Measurements from ENCODE around the gene PNPLA3. TPM values are rescaled to one million over a fixed set of nuclear protein-coding genes. Genes with fewer than 3 reads are reported as not detected.

PNPLA3 gene
- total RNA-seq, 1 experiment from 2014 or later = 4.9 TPM

GRCh38 chr22:43928468-43928867 is 4.9 kb downstream of the PNPLA3 start:
- ChIA-PET CTCF (no interaction called here), POLR2A (no interaction called here)
- ATAC-seq = no peak
- no peak for TF ChIP-seq SIN3A (IDR thresholded peaks at IDR 0.05; ENCODE audit: borderline replicate concordance, insufficient read depth, low read depth, low read length)
- no TSS peak for BruUV-seq (replicated peaks)
- Histone ChIP-seq H3K9me3 (ENCODE audit: control insufficient read depth, insufficient read depth, low read depth, low read length) (no peaks in the 10 kb centered on the region), H3K36me3 (ENCODE audit: control insufficient read depth, insufficient read depth, low read length) (no peaks in the 10 kb centered on the region; the same call in 1 of the 2 replicates), H3K27me3 (ENCODE audit: control insufficient read depth, insufficient read depth, low read length) (no peaks in the 10 kb centered on the region), H3K27ac (ENCODE audit: low read length) (no peak overlapping the region), H3K4me1 (ENCODE audit: control insufficient read depth, insufficient read depth, low read length) (peaks cover 3% of the 10 kb centered on the region; the same call in 1 of the 2 replicates), H3K4me3 (ENCODE audit: low read depth in 2 of 2, low read length in 2 of 2) (no peak overlapping the region)
- no peak for DNase-seq (ENCODE audit: low read depth, low spot score)
- in situ Hi-C loops (cut with HindIII; ENCODE audit: low pct_unique_long_range_greater_than_20kb, low sequenced_read_pairs) = no loop called here
- intact Hi-C loops (cut with micrococcal nuclease; ENCODE audit: unreplicated experiment) = no loop called here

DNA sequence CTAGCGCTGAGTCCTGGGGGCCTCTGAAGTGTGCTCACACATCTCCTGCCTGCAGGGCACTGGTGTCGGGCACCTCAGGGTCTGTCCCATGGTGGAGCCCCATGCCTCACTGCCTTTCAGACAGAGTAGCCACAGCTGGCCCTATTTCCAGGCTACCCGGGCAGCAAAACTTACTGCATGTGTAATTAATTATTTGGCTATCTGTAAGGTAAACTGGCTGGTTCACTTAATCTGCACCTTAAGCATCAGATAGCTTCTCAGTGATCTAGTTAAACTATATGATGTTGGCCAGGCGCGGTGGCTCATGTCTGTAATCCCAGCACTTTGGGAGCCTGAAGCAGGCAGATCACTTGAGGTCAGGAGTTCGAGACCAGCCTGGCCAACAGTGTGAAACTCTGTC is 5.3 kb downstream of the PNPLA3 start:
- intact Hi-C loops (cut with micrococcal nuclease; ENCODE audit: unreplicated experiment) (no loop called here), in situ Hi-C loops (cut with HindIII; ENCODE audit: low pct_unique_long_range_greater_than_20kb, low sequenced_read_pairs) (no loop called here)
- Histone ChIP-seq H3K4me1 (ENCODE audit: control insufficient read depth, insufficient read depth, low read length) (peaks cover 3% of the 10 kb centered on the region; the same call in 1 of the 2 replicates), H3K27ac (ENCODE audit: low read length) (no peak overlapping the region), H3K27me3 (ENCODE audit: control insufficient read depth, insufficient read depth, low read length) (no peaks in the 10 kb centered on the region), H3K9me3 (ENCODE audit: control insufficient read depth, insufficient read depth, low read depth, low read length) (no peaks in the 10 kb centered on the region), H3K4me3 (ENCODE audit: low read depth in 2 of 2, low read length in 2 of 2) (no peak overlapping the region), H3K36me3 (ENCODE audit: control insufficient read depth, insufficient read depth, low read length) (no peaks in the 10 kb centered on the region; the same call in 1 of the 2 replicates)
- TF ChIP-seq, protein P1, sequence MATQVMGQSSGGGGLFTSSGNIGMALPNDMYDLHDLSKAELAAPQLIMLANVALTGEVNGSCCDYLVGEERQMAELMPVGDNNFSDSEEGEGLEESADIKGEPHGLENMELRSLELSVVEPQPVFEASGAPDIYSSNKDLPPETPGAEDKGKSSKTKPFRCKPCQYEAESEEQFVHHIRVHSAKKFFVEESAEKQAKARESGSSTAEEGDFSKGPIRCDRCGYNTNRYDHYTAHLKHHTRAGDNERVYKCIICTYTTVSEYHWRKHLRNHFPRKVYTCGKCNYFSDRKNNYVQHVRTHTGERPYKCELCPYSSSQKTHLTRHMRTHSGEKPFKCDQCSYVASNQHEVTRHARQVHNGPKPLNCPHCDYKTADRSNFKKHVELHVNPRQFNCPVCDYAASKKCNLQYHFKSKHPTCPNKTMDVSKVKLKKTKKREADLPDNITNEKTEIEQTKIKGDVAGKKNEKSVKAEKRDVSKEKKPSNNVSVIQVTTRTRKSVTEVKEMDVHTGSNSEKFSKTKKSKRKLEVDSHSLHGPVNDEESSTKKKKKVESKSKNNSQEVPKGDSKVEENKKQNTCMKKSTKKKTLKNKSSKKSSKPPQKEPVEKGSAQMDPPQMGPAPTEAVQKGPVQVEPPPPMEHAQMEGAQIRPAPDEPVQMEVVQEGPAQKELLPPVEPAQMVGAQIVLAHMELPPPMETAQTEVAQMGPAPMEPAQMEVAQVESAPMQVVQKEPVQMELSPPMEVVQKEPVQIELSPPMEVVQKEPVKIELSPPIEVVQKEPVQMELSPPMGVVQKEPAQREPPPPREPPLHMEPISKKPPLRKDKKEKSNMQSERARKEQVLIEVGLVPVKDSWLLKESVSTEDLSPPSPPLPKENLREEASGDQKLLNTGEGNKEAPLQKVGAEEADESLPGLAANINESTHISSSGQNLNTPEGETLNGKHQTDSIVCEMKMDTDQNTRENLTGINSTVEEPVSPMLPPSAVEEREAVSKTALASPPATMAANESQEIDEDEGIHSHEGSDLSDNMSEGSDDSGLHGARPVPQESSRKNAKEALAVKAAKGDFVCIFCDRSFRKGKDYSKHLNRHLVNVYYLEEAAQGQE (IDR thresholded peaks at IDR 0.05; ENCODE audit: insufficient read depth in 1 of 2, low read depth in 2 of 2, low read length in 1 of 2) = no peak
- TF ChIP-seq, protein P2, sequence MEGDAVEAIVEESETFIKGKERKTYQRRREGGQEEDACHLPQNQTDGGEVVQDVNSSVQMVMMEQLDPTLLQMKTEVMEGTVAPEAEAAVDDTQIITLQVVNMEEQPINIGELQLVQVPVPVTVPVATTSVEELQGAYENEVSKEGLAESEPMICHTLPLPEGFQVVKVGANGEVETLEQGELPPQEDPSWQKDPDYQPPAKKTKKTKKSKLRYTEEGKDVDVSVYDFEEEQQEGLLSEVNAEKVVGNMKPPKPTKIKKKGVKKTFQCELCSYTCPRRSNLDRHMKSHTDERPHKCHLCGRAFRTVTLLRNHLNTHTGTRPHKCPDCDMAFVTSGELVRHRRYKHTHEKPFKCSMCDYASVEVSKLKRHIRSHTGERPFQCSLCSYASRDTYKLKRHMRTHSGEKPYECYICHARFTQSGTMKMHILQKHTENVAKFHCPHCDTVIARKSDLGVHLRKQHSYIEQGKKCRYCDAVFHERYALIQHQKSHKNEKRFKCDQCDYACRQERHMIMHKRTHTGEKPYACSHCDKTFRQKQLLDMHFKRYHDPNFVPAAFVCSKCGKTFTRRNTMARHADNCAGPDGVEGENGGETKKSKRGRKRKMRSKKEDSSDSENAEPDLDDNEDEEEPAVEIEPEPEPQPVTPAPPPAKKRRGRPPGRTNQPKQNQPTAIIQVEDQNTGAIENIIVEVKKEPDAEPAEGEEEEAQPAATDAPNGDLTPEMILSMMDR (IDR thresholded peaks at IDR 0.05) = no peak
- BruUV-seq (replicated peaks) = no TSS peak
- ATAC-seq (no peak), DNase-seq (ENCODE audit: low read depth, low spot score) (no peak)
- ChIA-PET CTCF (no interaction called here), POLR2A (no interaction called here)

DNA sequence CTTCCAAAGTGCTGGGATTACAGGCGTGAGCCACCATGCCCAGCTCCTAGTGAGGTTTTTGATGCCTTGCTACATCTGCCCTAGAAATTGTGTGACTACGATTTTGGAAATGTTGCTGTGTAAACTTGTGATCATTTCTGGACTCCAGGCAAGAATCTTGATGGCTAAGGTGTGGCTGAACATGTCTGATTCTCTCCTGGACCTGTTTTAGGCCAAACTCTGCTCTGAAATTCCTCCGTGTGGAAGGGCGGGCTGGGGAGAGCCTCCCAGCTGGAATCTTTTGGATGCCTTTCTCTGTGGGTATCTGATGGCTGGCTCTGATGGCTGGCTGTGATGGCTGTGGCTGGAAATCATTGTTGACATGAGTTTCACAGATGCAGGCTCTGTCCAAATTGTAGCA is 8.2 kb downstream of the PNPLA3 start:
- Histone ChIP-seq H3K9me3 (ENCODE audit: control insufficient read depth, insufficient read depth, low read depth, low read length) (no peaks in the 10 kb centered on the region), H3K4me1 (ENCODE audit: control insufficient read depth, insufficient read depth, low read length) (no peaks in the 10 kb centered on the region), H3K36me3 (ENCODE audit: control insufficient read depth, insufficient read depth, low read length) (no peaks in the 10 kb centered on the region), H3K27me3 (ENCODE audit: control insufficient read depth, insufficient read depth, low read length) (no peaks in the 10 kb centered on the region), H3K4me3 (ENCODE audit: low read depth in 2 of 2, low read length in 2 of 2) (no peak overlapping the region), H3K27ac (ENCODE audit: low read length) (no peak overlapping the region)
- no peak for ATAC-seq
- TF ChIP-seq POLR2AphosphoS5 (IDR thresholded peaks at IDR 0.05; ENCODE audit: low read depth, low read length) = no peak
- TF ChIP-seq TCF7L2 (IDR thresholded peaks at IDR 0.05; ENCODE audit: low read depth, low read length) = no peak
- TF ChIP-seq, protein P2 (IDR thresholded peaks at IDR 0.05) = no peak
- CTCF ChIA-PET = no interaction called here
- POLR2A ChIA-PET = no interaction called here
- in situ Hi-C loops (cut with HindIII; ENCODE audit: low pct_unique_long_range_greater_than_20kb, low sequenced_read_pairs) (no loop called here), intact Hi-C loops (cut with micrococcal nuclease; ENCODE audit: unreplicated experiment) (no loop called here)
- no TSS peak for BruUV-seq (replicated peaks)
- DNase-seq (ENCODE audit: low read depth, low spot score) = no peak

All from Panc1 (cell line).